Measurements from ENCODE around the gene DHRS3. TPM values are rescaled to one million over a fixed set of nuclear protein-coding genes. Genes with fewer than 3 reads are reported as not detected.

Gene DHRS3
- polyA plus RNA-seq, 2 donors, result 73.1 to 83.7 TPM

GRCh38 chr1:12640958-12641272 is 22.9 kb upstream of the DHRS3 start:
- Histone ChIP-seq H3K9me3 (ENCODE audit: control insufficient read depth in 2 of 2, insufficient read depth in 1 of 2, low read depth in 1 of 2, low read length in 1 of 2) (peaks cover 2 to 13% of the 10 kb centered on the region in 2 donors), H3K36me3 (ENCODE audit: control insufficient read depth in 2 of 2, insufficient read depth in 2 of 2, low read length in 1 of 2) (no peaks in the 10 kb centered on the region), H3K27ac (ENCODE audit: low read depth in 2 of 2, low read length in 1 of 2) (no peak overlapping the region), H3K4me1 (ENCODE audit: control insufficient read depth in 2 of 2, insufficient read depth in 2 of 2, low read length in 1 of 2) (no peaks in the 10 kb centered on the region), H3K4me3 (ENCODE audit: low read depth in 1 of 2, low read length in 2 of 2) (no peak overlapping the region), H3K27me3 (ENCODE audit: control insufficient read depth in 1 of 2, insufficient read depth in 2 of 2, low read length in 2 of 2) (no peaks in the 10 kb centered on the region)

- H3K27ac ChIP-seq (ENCODE audit: low read depth in 2 of 2, low read length in 1 of 2), result no peak overlapping the region
- WGBS, 2 donors, result 84 to 89% methylated on average over 7 of the region's 7 CpGs
- H3K9me3 ChIP-seq (ENCODE audit: control insufficient read depth in 2 of 2, insufficient read depth in 1 of 2, low read depth in 1 of 2, low read length in 1 of 2), result peaks cover 2 to 13% of the 10 kb centered on the region in 2 donors
- no peaks in the 10 kb centered on the region for H3K36me3 ChIP-seq (ENCODE audit: control insufficient read depth in 2 of 2, insufficient read depth in 2 of 2, low read length in 1 of 2)
- H3K27me3 ChIP-seq (ENCODE audit: control insufficient read depth in 1 of 2, insufficient read depth in 2 of 2, low read length in 2 of 2), result no peaks in the 10 kb centered on the region
- no peaks in the 10 kb centered on the region for H3K4me1 ChIP-seq (ENCODE audit: control insufficient read depth in 2 of 2, insufficient read depth in 2 of 2, low read length in 1 of 2)
- no peak overlapping the region for H3K4me3 ChIP-seq (ENCODE audit: low read depth in 1 of 2, low read length in 2 of 2)
Measured at GRCh38 chr1:12640237-12640957, 22.4 kb upstream of the DHRS3 start.

- 80 to 89% methylated on average over 8 of the region's 8 CpGs for WGBS, 2 donors
Measured at GRCh38 chr1:12637693-12638092, 19.7 kb upstream of the DHRS3 start.

GRCh38 chr1:12636098-12636950 is 18.3 kb upstream of the DHRS3 start:
- Histone ChIP-seq H3K27me3 (ENCODE audit: control insufficient read depth in 1 of 2, insufficient read depth in 2 of 2, low read length in 2 of 2) (no peaks in the 10 kb centered on the region), H3K36me3 (ENCODE audit: control insufficient read depth in 2 of 2, insufficient read depth in 2 of 2, low read length in 1 of 2) (no peaks in the 10 kb centered on the region), H3K9me3 (ENCODE audit: control insufficient read depth in 2 of 2, insufficient read depth in 1 of 2, low read depth in 1 of 2, low read length in 1 of 2) (peaks cover 2 to 13% of the 10 kb centered on the region in 2 donors), H3K27ac (ENCODE audit: low read depth in 2 of 2, low read length in 1 of 2) (no peak overlapping the region), H3K4me1 (ENCODE audit: control insufficient read depth in 2 of 2, insufficient read depth in 2 of 2, low read length in 1 of 2) (no peaks in the 10 kb centered on the region), H3K4me3 (ENCODE audit: low read depth in 1 of 2, low read length in 2 of 2) (no peak overlapping the region)
- WGBS, 2 donors, result 79 to 80% methylated on average over 15 of the region's 15 CpGs

More at GRCh38 chr1:12637693-12638092, 19.7 kb upstream of the DHRS3 start:
- Histone ChIP-seq H3K9me3 (ENCODE audit: control insufficient read depth in 2 of 2, insufficient read depth in 1 of 2, low read depth in 1 of 2, low read length in 1 of 2) (peaks cover 2 to 13% of the 10 kb centered on the region in 2 donors), H3K36me3 (ENCODE audit: control insufficient read depth in 2 of 2, insufficient read depth in 2 of 2, low read length in 1 of 2) (no peaks in the 10 kb centered on the region), H3K27ac (ENCODE audit: low read depth in 2 of 2, low read length in 1 of 2) (no peak overlapping the region), H3K27me3 (ENCODE audit: control insufficient read depth in 1 of 2, insufficient read depth in 2 of 2, low read length in 2 of 2) (no peaks in the 10 kb centered on the region), H3K4me1 (ENCODE audit: control insufficient read depth in 2 of 2, insufficient read depth in 2 of 2, low read length in 1 of 2) (no peaks in the 10 kb centered on the region), H3K4me3 (ENCODE audit: low read depth in 1 of 2, low read length in 2 of 2) (no peak overlapping the region)

GRCh38 chr1:12634696-12635202 is 16.7 kb upstream of the DHRS3 start:
- Histone ChIP-seq H3K27me3 (ENCODE audit: control insufficient read depth in 1 of 2, insufficient read depth in 2 of 2, low read length in 2 of 2) (no peaks in the 10 kb centered on the region), H3K27ac (ENCODE audit: low read depth in 2 of 2, low read length in 1 of 2) (no peak overlapping the region), H3K4me1 (ENCODE audit: control insufficient read depth in 2 of 2, insufficient read depth in 2 of 2, low read length in 1 of 2) (no peaks in the 10 kb centered on the region), H3K4me3 (ENCODE audit: low read depth in 1 of 2, low read length in 2 of 2) (no peak overlapping the region), H3K36me3 (ENCODE audit: control insufficient read depth in 2 of 2, insufficient read depth in 2 of 2, low read length in 1 of 2) (no peaks in the 10 kb centered on the region), H3K9me3 (ENCODE audit: control insufficient read depth in 2 of 2, insufficient read depth in 1 of 2, low read depth in 1 of 2, low read length in 1 of 2) (peaks cover 2 to 10% of the 10 kb centered on the region in 2 donors)
- 87 to 90% methylated on average over 18 of the region's 18 CpGs for WGBS, 2 donors

- no peaks in the 10 kb centered on the region for H3K27me3 ChIP-seq (ENCODE audit: control insufficient read depth in 1 of 2, insufficient read depth in 2 of 2, low read length in 2 of 2)
- H3K9me3 ChIP-seq (ENCODE audit: control insufficient read depth in 2 of 2, insufficient read depth in 1 of 2, low read depth in 1 of 2, low read length in 1 of 2), result peaks cover 0 to 5% of the 10 kb centered on the region in 2 donors
- no peak overlapping the region for H3K4me3 ChIP-seq (ENCODE audit: low read depth in 1 of 2, low read length in 2 of 2)
- H3K36me3 ChIP-seq (ENCODE audit: control insufficient read depth in 2 of 2, insufficient read depth in 2 of 2, low read length in 1 of 2), result no peaks in the 10 kb centered on the region
- no peak overlapping the region for H3K27ac ChIP-seq (ENCODE audit: low read depth in 2 of 2, low read length in 1 of 2)
- no peaks in the 10 kb centered on the region for H3K4me1 ChIP-seq (ENCODE audit: control insufficient read depth in 2 of 2, insufficient read depth in 2 of 2, low read length in 1 of 2)
- WGBS, 2 donors, result 66 to 72% methylated on average over 8 of the region's 8 CpGs
Measured at GRCh38 chr1:12634156-12634555, 16.1 kb upstream of the DHRS3 start.

- WGBS, 2 donors, result 79% methylated on average over 8 of the region's 8 CpGs
- Histone ChIP-seq H3K27me3 (ENCODE audit: control insufficient read depth in 1 of 2, insufficient read depth in 2 of 2, low read length in 2 of 2) (no peaks in the 10 kb centered on the region), H3K9me3 (ENCODE audit: control insufficient read depth in 2 of 2, insufficient read depth in 1 of 2, low read depth in 1 of 2, low read length in 1 of 2) (no peaks in the 10 kb centered on the region), H3K4me3 (ENCODE audit: low read depth in 1 of 2, low read length in 2 of 2) (no peak overlapping the region), H3K27ac (ENCODE audit: low read depth in 2 of 2, low read length in 1 of 2) (no peak overlapping the region), H3K4me1 (ENCODE audit: control insufficient read depth in 2 of 2, insufficient read depth in 2 of 2, low read length in 1 of 2) (no peaks in the 10 kb centered on the region), H3K36me3 (ENCODE audit: control insufficient read depth in 2 of 2, insufficient read depth in 2 of 2, low read length in 1 of 2) (no peaks in the 10 kb centered on the region)
Measured at GRCh38 chr1:12631571-12631970, 13.6 kb upstream of the DHRS3 start.

GRCh38 chr1:12630946-12631530 is 13.0 kb upstream of the DHRS3 start:
- 73 to 81% methylated on average over 6 of the region's 6 CpGs for WGBS, 2 donors

GRCh38 chr1:12629985-12630760 is 12.2 kb upstream of the DHRS3 start:
- Histone ChIP-seq H3K27ac (ENCODE audit: low read depth in 2 of 2, low read length in 1 of 2) (no peak overlapping the region), H3K9me3 (ENCODE audit: control insufficient read depth in 2 of 2, insufficient read depth in 1 of 2, low read depth in 1 of 2, low read length in 1 of 2) (no peaks in the 10 kb centered on the region), H3K4me3 (ENCODE audit: low read depth in 1 of 2, low read length in 2 of 2) (no peak overlapping the region), H3K4me1 (ENCODE audit: control insufficient read depth in 2 of 2, insufficient read depth in 2 of 2, low read length in 1 of 2) (no peaks in the 10 kb centered on the region), H3K36me3 (ENCODE audit: control insufficient read depth in 2 of 2, insufficient read depth in 2 of 2, low read length in 1 of 2) (no peaks in the 10 kb centered on the region), H3K27me3 (ENCODE audit: control insufficient read depth in 1 of 2, insufficient read depth in 2 of 2, low read length in 2 of 2) (no peaks in the 10 kb centered on the region)
- 86 to 87% methylated on average over 15 of the region's 15 CpGs for WGBS, 2 donors

More at GRCh38 chr1:12630946-12631530, 13.0 kb upstream of the DHRS3 start:
- no peak overlapping the region for H3K27ac ChIP-seq (ENCODE audit: low read depth in 2 of 2, low read length in 1 of 2)
- no peaks in the 10 kb centered on the region for H3K9me3 ChIP-seq (ENCODE audit: control insufficient read depth in 2 of 2, insufficient read depth in 1 of 2, low read depth in 1 of 2, low read length in 1 of 2)
- H3K4me3 ChIP-seq (ENCODE audit: low read depth in 1 of 2, low read length in 2 of 2), result no peak overlapping the region
- no peaks in the 10 kb centered on the region for H3K4me1 ChIP-seq (ENCODE audit: control insufficient read depth in 2 of 2, insufficient read depth in 2 of 2, low read length in 1 of 2)
- H3K27me3 ChIP-seq (ENCODE audit: control insufficient read depth in 1 of 2, insufficient read depth in 2 of 2, low read length in 2 of 2), result no peaks in the 10 kb centered on the region
- no peaks in the 10 kb centered on the region for H3K36me3 ChIP-seq (ENCODE audit: control insufficient read depth in 2 of 2, insufficient read depth in 2 of 2, low read length in 1 of 2)

Data from esophagus (tissue), 2 donors.